H1 (cell line): Measurements from ENCODE around the gene SLC35B2. TPM values are rescaled to one million over a fixed set of nuclear protein-coding genes. Genes with fewer than 3 reads are reported as not detected.

ENCODE experiments used
- CTCF ChIA-PET: fragments of 300-600 bp; sonication (Branson Sonifier 250); formaldehyde crosslinking; loops from one replicate; lab custom pipeline; 2021; ENCODE audit not compliant: partially characterized antibody; lab: Charles Lee
- POLR2A ChIA-PET: fragments of 300-600 bp; sonication (Branson Sonifier 250); formaldehyde crosslinking; loops from one replicate; lab custom pipeline; 2021; ENCODE audit warnings: inconsistent platforms; ENCODE audit not compliant: partially characterized antibody; lab: Charles Lee
- DNase-seq, 2 experiments: peaks; one replicate each; pipeline versions ENCODE4 v3.0.0 to v3.0.0-alpha.2; 2010 to 2022; ENCODE audit warnings: low spot score in 2 of 2, low read depth in 1 of 2, mixed read lengths in 1 of 2
- FAIRE-seq: peaks from 2 replicates; lab custom pipeline; 2011; peaks lifted over from hg19 to GRCh38; lab: Jason Lieb, UNC
- H2AFZ ChIP-seq: 2 replicates; pipeline ENCODE4 v1.8.1; 2012; ENCODE audit warnings: low read length, inconsistent platforms
- H2AK5ac ChIP-seq: 2 replicates; pipeline ENCODE4 v1.6.1; 2013; ENCODE audit warnings: low read depth, low read length
- H2BK120ac ChIP-seq: replicated peaks from 2 replicates; pipeline ENCODE3; 2013; ENCODE audit warnings: low read depth, low read length, inconsistent platforms
- H2BK12ac ChIP-seq: 2 replicates; pipeline ENCODE4 v1.6.1; 2013; ENCODE audit warnings: low read depth, low read length
- H2BK15ac ChIP-seq: 2 replicates; pipeline ENCODE4 v1.6.1; 2013; ENCODE audit warnings: low read length
- H2BK20ac ChIP-seq: 2 replicates; pipeline ENCODE4 v1.6.1; 2013; ENCODE audit warnings: low read length
- H2BK5ac ChIP-seq: 2 replicates; pipeline ENCODE4 v1.6.1; 2013; ENCODE audit warnings: low read depth, low read length
- H3K14ac ChIP-seq: 2 replicates; pipeline ENCODE4 v1.6.1; 2013; ENCODE audit warnings: inconsistent platforms; ENCODE audit not compliant: insufficient read length
- H3K18ac ChIP-seq: 2 replicates; pipeline ENCODE4 v1.6.1; 2013; ENCODE audit warnings: low read length; ENCODE audit errors: extremely low read depth
- H3K23ac ChIP-seq: 2 replicates; pipeline ENCODE4 v1.6.1; 2013; ENCODE audit warnings: inconsistent platforms; ENCODE audit not compliant: insufficient read length
- H3K23me2 ChIP-seq: 2 replicates; pipeline ENCODE4 v1.6.1; 2013; ENCODE audit warnings: low read depth, low read length
- H3K27ac ChIP-seq: 2 replicates; pipeline ENCODE4 v1.6.1; 2011; ENCODE audit warnings: low read depth, low read length, inconsistent platforms
- H3K27me3 ChIP-seq, 4 experiments: replicated peaks in 1 of 4; 1 replicate in 1 of 4; 2 replicates in 3 of 4; pipeline versions ENCODE4 v1.6.1 to v1.8.1; 2011 to 2013; ENCODE audit warnings: low read length in 3 of 4, mild to moderate bottlenecking in 3 of 4, inconsistent platforms in 2 of 4, mixed read lengths in 2 of 4, moderate library complexity in 1 of 4; ENCODE audit not compliant: control insufficient read depth in 3 of 4, insufficient read depth in 3 of 4; ENCODE audit errors: extremely low read depth in 1 of 4
- H3K36me3 ChIP-seq, 4 experiments: 2 replicates each; pipeline versions ENCODE4 v1.6.1 to v1.8.1; 2011 to 2013; ENCODE audit warnings: mild to moderate bottlenecking in 4 of 4, low read length in 3 of 4, moderate library complexity in 2 of 4, control low read depth in 1 of 4, inconsistent platforms in 1 of 4; ENCODE audit not compliant: insufficient read depth in 4 of 4, control insufficient read depth in 2 of 4
- H3K4ac ChIP-seq: replicated peaks from 2 replicates; pipeline ENCODE3; 2013; ENCODE audit warnings: low read length, low read depth, mixed read lengths, inconsistent platforms; ENCODE audit not compliant: insufficient read length
- H3K4me1 ChIP-seq, 4 experiments: replicated peaks in 1 of 4; 1 replicate in 1 of 4; 2 replicates in 3 of 4; pipeline versions ENCODE4 v1.6.1 to v1.8.1; 2011 to 2013; ENCODE audit warnings: low read length in 3 of 4, inconsistent platforms in 2 of 4, mixed read lengths in 1 of 4; ENCODE audit not compliant: insufficient read depth in 4 of 4, control insufficient read depth in 3 of 4
- H3K4me2 ChIP-seq, 2 experiments: 2 replicates each; pipeline versions ENCODE4 v1.6.1 to v1.8.1; 2011 to 2013; ENCODE audit warnings: low read depth in 2 of 2, low read length in 2 of 2, control low read depth in 1 of 2, inconsistent platforms in 1 of 2, mild to moderate bottlenecking in 1 of 2; ENCODE audit not compliant: insufficient read depth in 1 of 2
- H3K4me3 ChIP-seq, 4 experiments: fragments of 200-600, 300-600 bp in 1 of 4; sonication (generic), shearing (Covaris generic), sonication (Bioruptor Twin) in 1 of 4; 2 replicates each; pipeline versions ENCODE4 v1.5.1 to v1.8.1; 2011 to 2016; ENCODE audit warnings: low read length in 4 of 4, low read depth in 3 of 4, control low read depth in 2 of 4, inconsistent platforms in 2 of 4, mild to moderate bottlenecking in 2 of 4, mixed read lengths in 1 of 4, moderate library complexity in 1 of 4; ENCODE audit not compliant: insufficient read depth in 2 of 4; ENCODE audit errors: extremely low read depth in 1 of 4
- H3K56ac ChIP-seq: replicated peaks from 2 replicates; pipeline ENCODE3; 2013; ENCODE audit warnings: low read depth, mild to moderate bottlenecking, mixed read lengths, low read length, inconsistent platforms; ENCODE audit not compliant: insufficient read length
- H3K79me1 ChIP-seq: 2 replicates; pipeline ENCODE4 v1.6.1; 2013; ENCODE audit warnings: low read depth, low read length, control low read depth
- H3K79me2 ChIP-seq, 2 experiments: 2 replicates each; pipeline versions ENCODE4 v1.6.1 to v1.8.1; 2012 to 2013; ENCODE audit warnings: low read length in 2 of 2, mild to moderate bottlenecking in 2 of 2, inconsistent platforms in 1 of 2; ENCODE audit not compliant: insufficient read depth in 2 of 2, control insufficient read depth in 1 of 2
- H3K9ac ChIP-seq, 4 experiments: replicated peaks in 1 of 4; 1 replicate in 1 of 4; 2 replicates in 3 of 4; pipeline versions ENCODE4 v1.6.1 to v1.8.1; 2011 to 2013; ENCODE audit warnings: low read depth in 3 of 4, low read length in 3 of 4, control low read depth in 2 of 4, mild to moderate bottlenecking in 2 of 4, moderate library complexity in 2 of 4, inconsistent platforms in 1 of 4; ENCODE audit errors: extremely low read depth in 1 of 4
- H3K9me3 ChIP-seq, 2 experiments: 2 replicates each; pipeline versions ENCODE4 v1.6.1 to v1.8.1; 2012 to 2013; ENCODE audit warnings: mild to moderate bottlenecking in 2 of 2, moderate library complexity in 2 of 2, control low read depth in 1 of 2, inconsistent platforms in 1 of 2, low read depth in 1 of 2, low read length in 1 of 2, mixed read lengths in 1 of 2; ENCODE audit not compliant: insufficient read depth in 2 of 2
- H4K20me1 ChIP-seq, 2 experiments: replicated peaks in 1 of 2; 2 replicates each; pipeline versions ENCODE3 to v1.8.1; 2011 to 2013; ENCODE audit warnings: inconsistent platforms in 2 of 2, low read length in 2 of 2, mild to moderate bottlenecking in 1 of 2; ENCODE audit not compliant: insufficient read depth in 2 of 2, control insufficient read depth in 1 of 2
- H4K5ac ChIP-seq: 2 replicates; pipeline ENCODE4 v1.6.1; 2013; ENCODE audit warnings: low read length, low read depth, mixed read lengths, inconsistent platforms; ENCODE audit not compliant: insufficient read length
- H4K8ac ChIP-seq: 2 replicates; pipeline ENCODE4 v1.8.0; 2013; ENCODE audit warnings: mild to moderate bottlenecking, moderate library complexity, low read length, inconsistent platforms; ENCODE audit not compliant: insufficient read depth; ENCODE audit errors: extremely low read depth
- H4K91ac ChIP-seq: replicated peaks from 2 replicates; pipeline ENCODE3; 2013; ENCODE audit warnings: low read length, mixed read lengths, inconsistent platforms; ENCODE audit not compliant: insufficient read length
- BRCA1 ChIP-seq: IDR thresholded peaks from 2 replicates; pipeline ENCODE4 v1.6.1; 2012; ENCODE audit warnings: low read depth, low read length, improper control_type of control experiment
- CEBPB ChIP-seq: IDR thresholded peaks from 2 replicates; pipeline ENCODE4 v1.6.1; 2012; ENCODE audit warnings: low read depth, low read length
- KDM1A ChIP-seq: fragments of 200-600, 300-600 bp; sonication (generic); IDR thresholded peaks from 2 replicates; pipeline ENCODE4 v1.7.1; 2016; ENCODE audit warnings: mild to moderate bottlenecking, low read length, borderline replicate concordance
- KDM5A ChIP-seq: fragments of 200-600 bp; IDR thresholded peaks from 2 replicates; pipeline ENCODE4 v1.7.1; 2012; ENCODE audit warnings: mild to moderate bottlenecking, low read length, inconsistent platforms, mixed read lengths
- SP1 ChIP-seq: IDR thresholded peaks from 2 replicates; pipeline ENCODE4 v1.6.1; 2011; ENCODE audit warnings: low read depth, low read length
- SP2 ChIP-seq: IDR thresholded peaks from 2 replicates; pipeline ENCODE4 v1.6.1; 2012; ENCODE audit warnings: mild to moderate bottlenecking, low read length, inconsistent platforms
- TAF1 ChIP-seq: IDR thresholded peaks from 2 replicates; pipeline ENCODE4 v1.6.1; 2011; ENCODE audit warnings: mild to moderate bottlenecking, low read depth, low read length
- TCF12 ChIP-seq: IDR thresholded peaks from 2 replicates; pipeline ENCODE4 v1.6.1; 2011; ENCODE audit warnings: low read depth, mild to moderate bottlenecking, low read length
- WGBS, 2 experiments: shearing (Covaris generic) in 1 of 2; methylation state at CpG; one replicate each; pipeline versions ENCODE4 v1.1.6 to v1.1.7; 2013 to 2015; ENCODE audit warnings: low lambda C conversion rate in 2 of 2, mixed read lengths in 2 of 2, inconsistent platforms in 1 of 2, low coverage in 1 of 2, missing lambda C conversion rate in 1 of 2; ENCODE audit not compliant: insufficient replicate concordance in 2 of 2, insufficient coverage in 1 of 2, insufficient read length in 1 of 2; ENCODE audit errors: extremely low coverage in 1 of 2, missing lambda C conversion rate in 1 of 2; 5-methylcytosine and 5-hydroxymethylcytosine counted together
- polyA plus RNA-seq, 7 experiments: library from polyadenylated mRNA; depleted of rRNA in 3 of 7; stranded (reverse) in 5 of 7; unstranded in 2 of 7; fragments of >200 nt in 5 of 7; fragments of 200-250 nt in 2 of 7; gene quantifications; 1 replicate in 5 of 7; 2 replicates in 1 of 7; 4 replicates in 1 of 7; pipeline versions ENCODE4 v1.2.1 to v1.2.3, GENCODE V29; 2011 to 2013; ENCODE audit warnings: missing spikeins in 2 of 7, mixed read lengths in 2 of 7
- total RNA-seq: library from RNA; stranded (reverse); fragmentation: NEBNext Ultra II Directional; extraction: Animal tissue kit (Norgen Biotek cat#: 25700); gene quantifications from 2 replicates; pipeline ENCODE4 v1.2.1, GENCODE V29; 2021
- TF ChIP-seq, protein P1 (sequence below): IDR thresholded peaks from 2 replicates; pipeline ENCODE4 v1.6.1; 2012; ENCODE audit warnings: low read length, inconsistent platforms
- TF ChIP-seq, protein P2 (sequence below): IDR thresholded peaks from 2 replicates; pipeline ENCODE4 v1.6.1; 2012; ENCODE audit warnings: inconsistent platforms

SLC35B2 gene
- total and polyA plus RNA-seq, 2 of the 8 experiments (the other 6 are each of a cell fraction or from before 2014, with no cell fraction given) = 29.5 to 65.0 TPM

DNA sequence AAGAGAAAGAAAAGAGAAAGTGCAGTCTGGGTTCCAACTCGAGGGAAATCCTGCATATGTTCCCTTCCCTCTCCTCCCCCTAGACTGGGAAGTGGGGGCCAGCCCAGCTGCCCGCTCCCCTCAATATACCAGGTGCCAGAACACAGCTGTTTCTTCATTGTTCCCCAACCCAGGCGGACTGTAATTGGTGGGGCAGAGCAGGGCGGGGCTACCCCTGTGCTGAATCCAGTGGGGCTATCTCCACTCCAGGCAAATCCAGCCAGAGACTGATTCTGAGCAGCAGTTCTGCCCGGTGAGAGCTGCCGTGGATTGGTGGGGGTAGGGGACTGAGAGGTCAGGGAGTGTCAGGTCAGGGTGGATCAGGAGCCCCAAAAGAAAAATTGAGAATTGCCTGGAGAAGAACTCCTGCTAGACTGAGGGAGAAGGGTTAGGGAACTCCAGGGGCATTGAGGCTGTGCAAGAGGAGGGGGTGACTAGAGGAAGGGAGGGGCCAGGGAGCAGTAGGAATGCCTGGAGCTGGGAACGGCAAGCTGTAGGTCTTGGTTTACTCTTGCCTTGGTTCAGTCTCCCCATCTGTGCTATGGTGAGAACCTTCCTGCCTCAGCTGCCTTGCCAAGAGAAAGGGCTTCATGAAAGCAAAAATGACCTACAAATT lies 40.5 kb downstream of the SLC35B2 start, which contains the start of gene MYMX:
MYMX (plus strand) TSS at position 250 of the 655 bp plus-strand sequence. CDS start 546 bp downstream, outside the sequence.
- DNase-seq = peak in 1 of 2 experiments; percentile 79
- peak within 1 kb of the TSS; percentile 83 for H2BK15ac ChIP-seq
- H4K5ac ChIP-seq = peak within 1 kb of the TSS; percentile 14
- H4K91ac ChIP-seq = peak within 1 kb of the TSS; percentile 95
- H3K23ac ChIP-seq = no peak within 1 kb of the TSS
- peak within 1 kb of the TSS; percentile 82; the same call in 1 of the 2 replicates for H2BK5ac ChIP-seq
- H2BK12ac ChIP-seq = peak within 1 kb of the TSS; percentile 92
- no peak within 1 kb of the TSS for H3K14ac ChIP-seq
- H3K9me3 ChIP-seq = no peaks in the 10 kb centered on the region
- peak within 1 kb of the TSS; percentile 94 for H2BK20ac ChIP-seq
- 21% methylated on average over 6 of the region's 7 CpGs; no CpG with 5 or more reads in 1 of the 2 experiments for WGBS, 2 experiments
- no peaks in the 10 kb centered on the region for H4K20me1 ChIP-seq
- no peaks in the 10 kb centered on the region for H3K36me3 ChIP-seq
- no peaks in the 10 kb centered on the region; the same call in 1 of the 2 replicates for H3K79me1 ChIP-seq
- H3K18ac ChIP-seq = peak within 1 kb of the TSS; percentile 82
- ChIA-PET POLR2A (interaction anchor here (0.7 to 5.5 kb wide), 12 partner anchors 13 to 44 kb away, joined by 3 to 46 read pairs (median 4); partner anchors contain the start of genes HSP90AB1 and SLC35B2), CTCF (interaction anchor here (0.8 to 2.3 kb wide), 9 partner anchors 8 to 47 kb away, joined by 3 to 18 read pairs (median 4); partner anchors contain the start of gene HSP90AB1)
- no peak within 1 kb of the TSS for H4K8ac ChIP-seq
- FAIRE-seq = no peak
- no peak within 1 kb of the TSS for H3K56ac ChIP-seq
- H3K4ac ChIP-seq = peak within 1 kb of the TSS; percentile 55
- H3K4me1 ChIP-seq = peaks cover 18 to 38% (median 23%) of the 10 kb centered on the region in 4 experiments
- H3K4me3 ChIP-seq = peak within 1 kb of the TSS in 2 of 4 experiments; percentile 5 to 47; a peak in 4 of 8 replicates
- peak within 1 kb of the TSS; percentile 13; the same call in 1 of the 2 replicates for H3K27ac ChIP-seq
- H3K27me3 ChIP-seq = no peaks in the 10 kb centered on the region
- peak within 1 kb of the TSS; percentile 93; the same call in 1 of the 2 replicates for H2AK5ac ChIP-seq
- no peaks in the 10 kb centered on the region for H3K79me2 ChIP-seq
- H2BK120ac ChIP-seq = peak within 1 kb of the TSS; percentile 35
- peak within 1 kb of the TSS in 2 of 4 experiments; percentile 12 to 32; a peak in 2 of 7 replicates for H3K9ac ChIP-seq
- H3K4me2 ChIP-seq = peak within 1 kb of the TSS; percentile 75 to 80
- no peak within 1 kb of the TSS for H2AFZ ChIP-seq
- H3K23me2 ChIP-seq = no peaks in the 10 kb centered on the region; the same call in 1 of the 2 replicates
- peak; percentile 28; the same call in 1 of the 2 replicates for TF ChIP-seq TAF1
- no peak for TF ChIP-seq BRCA1
- TF ChIP-seq SP1 = no peak
- no peak for TF ChIP-seq KDM5A
- no peak for TF ChIP-seq SP2
- TF ChIP-seq, protein P1, sequence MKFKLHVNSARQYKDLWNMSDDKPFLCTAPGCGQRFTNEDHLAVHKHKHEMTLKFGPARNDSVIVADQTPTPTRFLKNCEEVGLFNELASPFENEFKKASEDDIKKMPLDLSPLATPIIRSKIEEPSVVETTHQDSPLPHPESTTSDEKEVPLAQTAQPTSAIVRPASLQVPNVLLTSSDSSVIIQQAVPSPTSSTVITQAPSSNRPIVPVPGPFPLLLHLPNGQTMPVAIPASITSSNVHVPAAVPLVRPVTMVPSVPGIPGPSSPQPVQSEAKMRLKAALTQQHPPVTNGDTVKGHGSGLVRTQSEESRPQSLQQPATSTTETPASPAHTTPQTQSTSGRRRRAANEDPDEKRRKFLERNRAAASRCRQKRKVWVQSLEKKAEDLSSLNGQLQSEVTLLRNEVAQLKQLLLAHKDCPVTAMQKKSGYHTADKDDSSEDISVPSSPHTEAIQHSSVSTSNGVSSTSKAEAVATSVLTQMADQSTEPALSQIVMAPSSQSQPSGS = no peak
- TF ChIP-seq, protein P2, sequence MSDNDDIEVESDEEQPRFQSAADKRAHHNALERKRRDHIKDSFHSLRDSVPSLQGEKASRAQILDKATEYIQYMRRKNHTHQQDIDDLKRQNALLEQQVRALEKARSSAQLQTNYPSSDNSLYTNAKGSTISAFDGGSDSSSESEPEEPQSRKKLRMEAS = no peak
- no peak for TF ChIP-seq KDM1A
- no peak for TF ChIP-seq CEBPB
- TF ChIP-seq TCF12 = 0 out of 2 replicates have a peak, but pooled peaks have one; percentile 88
